ENCODE results near the gene SMIM35.

GRCh38 chr11:117992620-117993019 lies 94.1 kb downstream of the SMIM35 start:
- TF ChIP-seq CTCF (conservative IDR thresholded peaks at IDR 0.05; ENCODE audit: low read depth, low read length) (no peak), EZH2phosphoT487 (IDR thresholded peaks at IDR 0.05; ENCODE audit: borderline replicate concordance, low read length) (no peak)

All from PC-3 (cell line).